Measurements from ENCODE around the gene NXPE2. TPM values are rescaled to one million over a fixed set of nuclear protein-coding genes. Genes with fewer than 3 reads are reported as not detected.

NXPE2 gene
- polyA plus RNA-seq, 1 of the 3 experiments (the other 2 are of a cell fraction) = not detected

DNA sequence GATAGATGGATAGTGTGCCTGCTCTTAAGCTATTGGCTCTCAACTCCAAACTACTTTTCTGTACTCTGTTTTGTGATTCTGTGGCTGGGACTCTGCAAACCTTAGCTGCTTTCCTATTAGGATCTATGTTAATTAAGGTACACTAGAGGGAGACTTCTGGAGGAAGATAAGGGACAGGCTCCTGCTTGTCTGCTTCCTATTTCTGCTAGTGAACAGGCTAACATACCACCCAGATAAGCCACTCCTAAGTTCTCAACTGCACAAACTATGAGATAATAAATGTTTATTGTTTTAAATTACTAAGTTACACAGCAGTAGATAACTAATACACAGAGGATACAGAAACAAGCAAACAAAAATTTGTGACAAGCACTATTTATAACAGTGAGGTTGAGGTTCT, 10.2 kb upstream of the NXPE2 start (continued):
- no peak for TF ChIP-seq TCF12 (IDR thresholded peaks at IDR 0.05)
- no peak for TF ChIP-seq EZH2phosphoT487 (IDR thresholded peaks at IDR 0.05; ENCODE audit: borderline replicate concordance, low read depth)
- no peak for TF ChIP-seq TAF1 (IDR thresholded peaks at IDR 0.05; ENCODE audit: borderline replicate concordance, low read depth, low read length)
- TF ChIP-seq, protein P1, sequence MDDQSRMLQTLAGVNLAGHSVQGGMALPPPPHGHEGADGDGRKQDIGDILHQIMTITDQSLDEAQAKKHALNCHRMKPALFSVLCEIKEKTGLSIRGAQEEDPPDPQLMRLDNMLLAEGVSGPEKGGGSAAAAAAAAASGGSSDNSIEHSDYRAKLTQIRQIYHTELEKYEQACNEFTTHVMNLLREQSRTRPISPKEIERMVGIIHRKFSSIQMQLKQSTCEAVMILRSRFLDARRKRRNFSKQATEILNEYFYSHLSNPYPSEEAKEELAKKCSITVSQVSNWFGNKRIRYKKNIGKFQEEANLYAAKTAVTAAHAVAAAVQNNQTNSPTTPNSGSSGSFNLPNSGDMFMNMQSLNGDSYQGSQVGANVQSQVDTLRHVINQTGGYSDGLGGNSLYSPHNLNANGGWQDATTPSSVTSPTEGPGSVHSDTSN (IDR thresholded peaks at IDR 0.05) = no peak

DNA sequence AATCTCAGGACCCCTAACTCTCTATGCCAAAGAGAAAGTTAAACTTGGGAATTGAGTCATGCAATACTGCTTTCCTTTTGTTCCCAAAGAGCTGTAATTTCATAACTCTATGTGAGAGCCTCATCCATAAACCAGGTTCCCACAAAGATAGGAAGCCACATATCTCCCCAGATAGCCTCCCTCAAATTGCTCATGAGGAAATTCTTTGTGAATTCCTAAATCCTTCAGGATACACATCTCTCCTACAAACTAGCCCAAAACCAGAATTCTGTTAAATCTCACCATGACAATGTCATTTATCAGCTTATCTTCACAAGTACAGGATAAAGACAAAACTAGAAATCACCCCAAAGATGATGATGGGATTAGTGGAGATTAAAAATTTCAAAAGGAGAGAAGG, 4.7 kb upstream of the NXPE2 start:
- Histone ChIP-seq H3K36me3 (replicated peaks in 1 of 2; ENCODE audit: control insufficient read depth in 1 of 2, insufficient read depth in 2 of 2, low read length in 1 of 2) (no peaks in the 10 kb centered on the region), H3K27ac (ENCODE audit: low read depth in 2 of 2, low read length in 1 of 2) (no peak overlapping the region), H3K4me3 (ENCODE audit: low read depth in 2 of 2, low read length in 1 of 2) (no peak overlapping the region), H3K27me3 (ENCODE audit: insufficient read depth) (no peaks in the 10 kb centered on the region), H3K9me3 (no peaks in the 10 kb centered on the region; the same call in 1 of the 2 replicates), H3K4me1 (ENCODE audit: control insufficient read depth in 1 of 2, insufficient read depth in 2 of 2, low read depth in 1 of 2, low read length in 1 of 2) (no peaks in the 10 kb centered on the region), H2AFZ (ENCODE audit: low read depth) (no peak overlapping the region), H3K79me2 (ENCODE audit: insufficient read depth) (no peaks in the 10 kb centered on the region), H3K9ac (no peak overlapping the region), H3K4me2 (no peak overlapping the region), H3F3A (replicated peaks; ENCODE audit: insufficient read depth) (no peaks in the 10 kb centered on the region), H3K9me2 (no peaks in the 10 kb centered on the region), H4K20me1 (ENCODE audit: insufficient read depth) (no peaks in the 10 kb centered on the region)
- ChIA-PET POLR2A (no interaction called here), CTCF (no interaction called here)
- no peak for DNase-seq
- TF ChIP-seq SIN3A (IDR thresholded peaks at IDR 0.05; ENCODE audit: borderline replicate concordance, low read depth, low read length) = no peak
- no peak for TF ChIP-seq TEAD4 (IDR thresholded peaks at IDR 0.05; ENCODE audit: borderline replicate concordance, insufficient read depth)
- TF ChIP-seq POLR2AphosphoS5 (IDR thresholded peaks at IDR 0.05; ENCODE audit: low read depth, low read length) = no peak
- no peak for TF ChIP-seq NFIC (IDR thresholded peaks at IDR 0.05; ENCODE audit: borderline replicate concordance)
- TF ChIP-seq GABPA (IDR thresholded peaks at IDR 0.05; ENCODE audit: low read depth) = no peak
- TF ChIP-seq, protein P2, sequence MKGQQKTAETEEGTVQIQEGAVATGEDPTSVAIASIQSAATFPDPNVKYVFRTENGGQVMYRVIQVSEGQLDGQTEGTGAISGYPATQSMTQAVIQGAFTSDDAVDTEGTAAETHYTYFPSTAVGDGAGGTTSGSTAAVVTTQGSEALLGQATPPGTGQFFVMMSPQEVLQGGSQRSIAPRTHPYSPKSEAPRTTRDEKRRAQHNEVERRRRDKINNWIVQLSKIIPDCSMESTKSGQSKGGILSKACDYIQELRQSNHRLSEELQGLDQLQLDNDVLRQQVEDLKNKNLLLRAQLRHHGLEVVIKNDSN (IDR thresholded peaks at IDR 0.05; ENCODE audit: borderline replicate concordance, low read depth) = no peak
- TF ChIP-seq, protein P3, sequence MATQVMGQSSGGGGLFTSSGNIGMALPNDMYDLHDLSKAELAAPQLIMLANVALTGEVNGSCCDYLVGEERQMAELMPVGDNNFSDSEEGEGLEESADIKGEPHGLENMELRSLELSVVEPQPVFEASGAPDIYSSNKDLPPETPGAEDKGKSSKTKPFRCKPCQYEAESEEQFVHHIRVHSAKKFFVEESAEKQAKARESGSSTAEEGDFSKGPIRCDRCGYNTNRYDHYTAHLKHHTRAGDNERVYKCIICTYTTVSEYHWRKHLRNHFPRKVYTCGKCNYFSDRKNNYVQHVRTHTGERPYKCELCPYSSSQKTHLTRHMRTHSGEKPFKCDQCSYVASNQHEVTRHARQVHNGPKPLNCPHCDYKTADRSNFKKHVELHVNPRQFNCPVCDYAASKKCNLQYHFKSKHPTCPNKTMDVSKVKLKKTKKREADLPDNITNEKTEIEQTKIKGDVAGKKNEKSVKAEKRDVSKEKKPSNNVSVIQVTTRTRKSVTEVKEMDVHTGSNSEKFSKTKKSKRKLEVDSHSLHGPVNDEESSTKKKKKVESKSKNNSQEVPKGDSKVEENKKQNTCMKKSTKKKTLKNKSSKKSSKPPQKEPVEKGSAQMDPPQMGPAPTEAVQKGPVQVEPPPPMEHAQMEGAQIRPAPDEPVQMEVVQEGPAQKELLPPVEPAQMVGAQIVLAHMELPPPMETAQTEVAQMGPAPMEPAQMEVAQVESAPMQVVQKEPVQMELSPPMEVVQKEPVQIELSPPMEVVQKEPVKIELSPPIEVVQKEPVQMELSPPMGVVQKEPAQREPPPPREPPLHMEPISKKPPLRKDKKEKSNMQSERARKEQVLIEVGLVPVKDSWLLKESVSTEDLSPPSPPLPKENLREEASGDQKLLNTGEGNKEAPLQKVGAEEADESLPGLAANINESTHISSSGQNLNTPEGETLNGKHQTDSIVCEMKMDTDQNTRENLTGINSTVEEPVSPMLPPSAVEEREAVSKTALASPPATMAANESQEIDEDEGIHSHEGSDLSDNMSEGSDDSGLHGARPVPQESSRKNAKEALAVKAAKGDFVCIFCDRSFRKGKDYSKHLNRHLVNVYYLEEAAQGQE (IDR thresholded peaks at IDR 0.05; ENCODE audit: low read depth, low read length) = no peak
- TF ChIP-seq, protein P4, sequence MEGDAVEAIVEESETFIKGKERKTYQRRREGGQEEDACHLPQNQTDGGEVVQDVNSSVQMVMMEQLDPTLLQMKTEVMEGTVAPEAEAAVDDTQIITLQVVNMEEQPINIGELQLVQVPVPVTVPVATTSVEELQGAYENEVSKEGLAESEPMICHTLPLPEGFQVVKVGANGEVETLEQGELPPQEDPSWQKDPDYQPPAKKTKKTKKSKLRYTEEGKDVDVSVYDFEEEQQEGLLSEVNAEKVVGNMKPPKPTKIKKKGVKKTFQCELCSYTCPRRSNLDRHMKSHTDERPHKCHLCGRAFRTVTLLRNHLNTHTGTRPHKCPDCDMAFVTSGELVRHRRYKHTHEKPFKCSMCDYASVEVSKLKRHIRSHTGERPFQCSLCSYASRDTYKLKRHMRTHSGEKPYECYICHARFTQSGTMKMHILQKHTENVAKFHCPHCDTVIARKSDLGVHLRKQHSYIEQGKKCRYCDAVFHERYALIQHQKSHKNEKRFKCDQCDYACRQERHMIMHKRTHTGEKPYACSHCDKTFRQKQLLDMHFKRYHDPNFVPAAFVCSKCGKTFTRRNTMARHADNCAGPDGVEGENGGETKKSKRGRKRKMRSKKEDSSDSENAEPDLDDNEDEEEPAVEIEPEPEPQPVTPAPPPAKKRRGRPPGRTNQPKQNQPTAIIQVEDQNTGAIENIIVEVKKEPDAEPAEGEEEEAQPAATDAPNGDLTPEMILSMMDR (IDR thresholded peaks at IDR 0.05) = no peak
- no peak for TF ChIP-seq SMC3 (IDR thresholded peaks at IDR 0.05; ENCODE audit: low read depth, low read length)
- no peak for TF ChIP-seq EZH2phosphoT487 (IDR thresholded peaks at IDR 0.05; ENCODE audit: borderline replicate concordance, low read depth)
- no peak for TF ChIP-seq FOXM1 (IDR thresholded peaks at IDR 0.05; ENCODE audit: low read depth)
- TF ChIP-seq JUND (IDR thresholded peaks at IDR 0.05) = no peak
- no peak for TF ChIP-seq MEF2A (IDR thresholded peaks at IDR 0.05; ENCODE audit: borderline replicate concordance, low read depth)
- TF ChIP-seq, protein P1 (IDR thresholded peaks at IDR 0.05) = no peak
- no peak for TF ChIP-seq YY1 (IDR thresholded peaks at IDR 0.05; ENCODE audit: low read depth)
- TF ChIP-seq, protein P5, sequence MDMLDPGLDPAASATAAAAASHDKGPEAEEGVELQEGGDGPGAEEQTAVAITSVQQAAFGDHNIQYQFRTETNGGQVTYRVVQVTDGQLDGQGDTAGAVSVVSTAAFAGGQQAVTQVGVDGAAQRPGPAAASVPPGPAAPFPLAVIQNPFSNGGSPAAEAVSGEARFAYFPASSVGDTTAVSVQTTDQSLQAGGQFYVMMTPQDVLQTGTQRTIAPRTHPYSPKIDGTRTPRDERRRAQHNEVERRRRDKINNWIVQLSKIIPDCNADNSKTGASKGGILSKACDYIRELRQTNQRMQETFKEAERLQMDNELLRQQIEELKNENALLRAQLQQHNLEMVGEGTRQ (IDR thresholded peaks at IDR 0.05; ENCODE audit: borderline replicate concordance, low read depth, low read length) = no peak
- TF ChIP-seq EP300 (IDR thresholded peaks at IDR 0.05; ENCODE audit: borderline replicate concordance in 1 of 2, low read depth in 1 of 2, low read length in 1 of 2) = no peak
- TF ChIP-seq NRF1 (IDR thresholded peaks at IDR 0.05; ENCODE audit: low read depth, low read length) = no peak
- no peak for TF ChIP-seq GATA2 (CRISPR knock-in tag; IDR thresholded peaks at IDR 0.05)
